Activated CD8-positive, alpha-beta memory T cell treated with anti-CD3 and anti-CD28 coated beads for 24 hours (primary cell): ENCODE data around the gene TIMP2.
"Not testable (repeated sequence)": the region's sequence is repeated elsewhere in the genome, so short reads cannot be mapped to it uniquely, and the experiment has no call there.

Source experiments
- DNase-seq: peaks from one replicate; pipeline ENCODE4 v3.0.0-alpha.2; 2020

TIMP2 gene

GRCh38 chr17:78903101-78903779 is 21.9 kb downstream of the TIMP2 start, which contains the start of gene CEP295NL:
TSS of gene CEP295NL (minus strand) at chr17:78903201. CDS start at chr17:78901828, 1,373 bp downstream.
- no peak for DNase-seq

GRCh38 chr17:78902231-78902630 is 23.0 kb downstream of the TIMP2 start:
- not testable (repeated sequence) for DNase-seq

GRCh38 chr17:78901806-78902205 is 23.4 kb downstream of the TIMP2 start:
- DNase-seq, result no peak

- no peak for DNase-seq
Observed at GRCh38 chr17:78900816-78901215, 24.4 kb downstream of the TIMP2 start.

- DNase-seq, result no peak
Observed at GRCh38 chr17:78899361-78900260, 25.6 kb downstream of the TIMP2 start.

- no peak for DNase-seq
Observed at GRCh38 chr17:78898947-78899346, 26.2 kb downstream of the TIMP2 start.

GRCh38 chr17:78898075-78898836 is 26.9 kb downstream of the TIMP2 start:
- no peak for DNase-seq

GRCh38 chr17:78897664-78898047 is 27.5 kb downstream of the TIMP2 start:
- DNase-seq, result no peak

GRCh38 chr17:78896834-78897663 is 28.1 kb downstream of the TIMP2 start:
- no peak for DNase-seq

GRCh38 chr17:78896091-78896833 is 28.9 kb downstream of the TIMP2 start:
- DNase-seq, result no peak

GRCh38 chr17:78895322-78895721 is 29.9 kb downstream of the TIMP2 start:
- DNase-seq, result no peak

GRCh38 chr17:78893684-78894083 is 31.5 kb downstream of the TIMP2 start:
- no peak for DNase-seq

GRCh38 chr17:78892936-78893379 is 32.2 kb downstream of the TIMP2 start:
- no peak for DNase-seq

GRCh38 chr17:78892520-78892919 is 32.7 kb downstream of the TIMP2 start:
- DNase-seq, result no peak

GRCh38 chr17:78892062-78892456 is 33.1 kb downstream of the TIMP2 start:
- no peak for DNase-seq

- DNase-seq, result no peak
Observed at GRCh38 chr17:78891406-78892061, 33.7 kb downstream of the TIMP2 start.

GRCh38 chr17:78890498-78890897 is 34.7 kb downstream of the TIMP2 start:
- peak; percentile 74 for DNase-seq

- DNase-seq, result not testable (repeated sequence)
Observed at GRCh38 chr17:78890096-78890495, 35.1 kb downstream of the TIMP2 start.

GRCh38 chr17:78889531-78889930 is 35.7 kb downstream of the TIMP2 start:
- DNase-seq, result no peak

- DNase-seq, result no peak
Observed at GRCh38 chr17:78888941-78889518, 36.2 kb downstream of the TIMP2 start.

GRCh38 chr17:78886954-78887353 is 38.2 kb downstream of the TIMP2 start:
- DNase-seq, result no peak
